ENCODE measurements around the gene SOCS1.
"Not testable (repeated sequence)": the region's sequence is repeated elsewhere in the genome, so short reads cannot be mapped to it uniquely, and the experiment has no call there.

The SOCS1 gene

GRCh38 chr16:11231367-11231970, 24.5 kb downstream of the SOCS1 start:
- in situ Hi-C loops (cut with MboI; ENCODE audit: low sequenced_read_pairs), result no loop called here

GRCh38 chr16:11229906-11230305, 26.1 kb downstream of the SOCS1 start:
- in situ Hi-C loops (cut with MboI; ENCODE audit: low sequenced_read_pairs), result no loop called here

DNA sequence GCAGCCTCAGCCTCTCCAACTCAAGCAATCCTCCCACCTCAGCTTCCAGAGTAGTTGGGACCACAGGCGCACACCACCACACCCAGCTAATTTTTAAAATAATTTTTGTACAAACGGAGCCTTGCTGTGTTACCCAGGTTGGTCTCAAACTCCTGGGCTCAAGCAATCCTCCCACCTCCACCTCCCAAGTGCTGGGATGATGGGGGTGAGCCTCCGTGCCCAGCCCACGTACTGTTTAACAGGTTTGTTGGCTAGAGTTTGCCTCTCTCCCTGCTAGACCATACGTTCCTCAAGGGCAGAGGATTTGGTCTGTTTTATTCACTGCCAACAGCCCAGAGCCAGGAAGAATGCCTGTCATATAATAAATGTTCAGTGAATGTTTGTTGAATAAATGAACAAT, 26.6 kb downstream of the SOCS1 start:
- in situ Hi-C loops (cut with MboI; ENCODE audit: low sequenced_read_pairs), result no loop called here

GRCh38 chr16:11225677-11226549, 30.1 kb downstream of the SOCS1 start:
- in situ Hi-C loops (cut with MboI; ENCODE audit: low sequenced_read_pairs), result no loop called here

- in situ Hi-C loops (cut with MboI; ENCODE audit: low sequenced_read_pairs), result no loop called here
These were observed 30.9 kb downstream of the SOCS1 start for GRCh38 chr16:11224894-11225676.

DNA sequence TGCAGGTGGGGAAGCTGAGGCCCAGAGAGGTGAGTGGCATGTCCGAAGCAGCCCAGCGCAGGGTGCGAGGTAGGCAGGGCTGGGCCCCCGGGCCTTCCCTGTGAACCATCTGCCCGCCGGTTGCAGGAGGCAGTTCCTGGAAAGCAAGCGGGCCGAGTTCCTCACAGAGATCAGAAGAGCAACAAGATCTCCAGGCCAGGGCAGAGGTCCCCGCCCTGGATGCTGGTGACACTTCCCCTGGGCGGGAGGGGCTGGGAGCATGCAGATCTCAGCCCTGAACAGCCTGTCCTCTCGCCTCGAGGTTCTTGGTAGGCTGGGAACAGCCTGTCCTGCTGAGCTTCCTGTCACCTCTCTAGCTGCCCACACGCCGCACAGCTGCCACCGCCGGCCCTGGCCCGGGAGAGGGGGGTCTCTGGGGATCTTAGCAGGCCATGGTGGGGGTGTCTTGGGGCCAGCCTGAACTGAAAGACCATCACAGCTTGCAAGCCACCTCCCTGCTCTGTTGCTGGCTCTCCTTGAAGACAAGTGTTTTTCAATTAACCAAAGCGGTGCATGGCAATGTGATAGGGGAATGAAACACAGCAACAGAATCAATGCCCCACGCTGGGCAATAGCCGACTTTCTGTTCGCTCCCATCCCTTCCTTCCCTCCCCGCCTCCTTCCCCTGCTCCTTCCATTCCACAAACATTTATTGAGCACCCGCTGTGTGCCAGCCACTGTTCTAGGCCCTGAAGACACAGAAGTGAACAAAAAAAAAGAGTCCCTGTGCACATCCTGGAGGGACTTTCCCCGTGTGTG, 31.7 kb downstream of the SOCS1 start:
- in situ Hi-C loops (cut with MboI; ENCODE audit: low sequenced_read_pairs), result no loop called here

DNA sequence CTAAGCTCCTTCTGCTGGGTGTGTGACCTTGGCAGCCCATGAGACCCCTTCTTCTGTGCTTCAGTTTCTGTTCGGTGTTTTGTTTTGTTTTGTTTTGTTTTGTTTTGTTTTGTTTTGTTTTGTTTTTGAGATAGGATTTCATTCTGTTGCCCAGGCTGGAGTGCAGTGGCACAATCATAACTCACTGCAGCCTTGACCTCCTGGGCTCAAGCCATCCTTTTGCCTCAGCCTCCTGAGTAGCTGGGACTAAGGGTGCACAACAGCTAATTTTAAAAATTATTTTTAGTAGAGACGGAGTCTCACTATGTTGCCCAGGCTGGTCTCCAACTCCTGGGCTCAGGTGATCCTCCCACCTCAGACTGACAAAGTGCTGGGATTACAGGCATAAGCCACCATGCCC, 35.5 kb downstream of the SOCS1 start:
- in situ Hi-C loops (cut with MboI; ENCODE audit: low sequenced_read_pairs), result not testable (repeated sequence)

DNA sequence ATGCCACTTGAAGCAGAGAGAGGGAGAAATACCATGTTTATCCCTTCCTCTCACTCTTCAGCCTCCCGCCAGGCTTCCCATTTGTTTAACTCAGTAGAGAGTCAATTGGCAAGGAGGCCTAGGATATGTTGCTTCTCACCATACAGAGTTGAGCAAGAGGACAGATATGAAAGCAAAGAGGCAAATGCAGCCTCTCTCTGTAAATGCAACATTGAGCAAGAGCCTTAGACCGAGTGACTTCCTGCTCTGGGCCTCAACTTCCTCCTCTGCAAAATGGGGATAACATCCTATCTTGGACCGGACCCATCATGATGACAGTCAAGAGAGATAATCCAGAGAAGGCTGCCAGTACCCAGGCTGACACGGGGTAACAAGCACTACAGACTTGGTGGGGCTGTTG, 36.8 kb downstream of the SOCS1 start:
- in situ Hi-C loops (cut with MboI; ENCODE audit: low sequenced_read_pairs), result no loop called here

- in situ Hi-C loops (cut with MboI; ENCODE audit: low sequenced_read_pairs), result no loop called here
These were observed 37.4 kb downstream of the SOCS1 start for GRCh38 chr16:11218604-11218962.

DNA sequence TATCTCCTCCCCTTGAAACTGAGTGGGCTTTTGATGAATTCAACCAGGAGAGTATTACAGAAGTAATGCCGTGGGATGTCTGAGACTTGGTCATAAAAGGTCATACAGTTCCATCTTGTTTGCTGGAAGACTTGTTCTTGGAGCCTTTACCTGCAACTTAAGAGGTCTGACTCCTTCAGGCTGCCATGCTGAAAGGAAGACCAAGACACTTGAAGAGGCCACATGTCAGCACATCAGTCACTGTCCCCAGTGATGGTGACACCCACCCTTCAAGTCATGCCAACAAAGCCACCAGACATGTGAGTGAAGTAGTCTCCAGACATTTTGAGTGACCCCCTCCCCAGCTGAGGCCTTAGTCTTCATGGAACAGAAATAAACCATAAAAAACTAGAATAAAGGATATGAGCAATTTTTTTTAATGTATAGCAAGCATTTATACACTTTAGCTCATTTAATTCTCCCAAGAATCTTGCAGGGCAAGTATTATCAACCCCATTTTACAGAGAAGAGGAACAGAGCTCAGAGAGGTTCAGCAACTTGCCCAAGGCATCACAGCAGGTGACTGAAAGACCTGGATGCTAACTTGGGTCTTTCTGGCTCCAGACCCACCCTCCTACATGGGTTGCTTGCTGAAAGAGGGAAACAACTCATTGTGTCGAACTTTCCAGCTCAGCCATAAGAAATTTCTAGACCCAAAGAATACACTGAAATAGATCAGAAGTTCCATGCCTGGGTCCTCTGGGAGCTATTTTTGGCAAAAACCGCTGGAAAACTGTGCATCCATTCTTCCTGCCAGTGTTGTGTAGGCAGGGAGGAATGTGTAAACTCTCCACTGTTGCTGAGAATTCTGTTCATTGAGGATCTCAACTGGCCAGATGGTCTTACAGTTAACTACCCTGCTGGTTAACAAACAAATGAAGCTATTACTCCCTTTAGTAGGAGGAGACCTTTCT, 38.1 kb downstream of the SOCS1 start:
- in situ Hi-C loops (cut with MboI; ENCODE audit: low sequenced_read_pairs), result no loop called here

DNA sequence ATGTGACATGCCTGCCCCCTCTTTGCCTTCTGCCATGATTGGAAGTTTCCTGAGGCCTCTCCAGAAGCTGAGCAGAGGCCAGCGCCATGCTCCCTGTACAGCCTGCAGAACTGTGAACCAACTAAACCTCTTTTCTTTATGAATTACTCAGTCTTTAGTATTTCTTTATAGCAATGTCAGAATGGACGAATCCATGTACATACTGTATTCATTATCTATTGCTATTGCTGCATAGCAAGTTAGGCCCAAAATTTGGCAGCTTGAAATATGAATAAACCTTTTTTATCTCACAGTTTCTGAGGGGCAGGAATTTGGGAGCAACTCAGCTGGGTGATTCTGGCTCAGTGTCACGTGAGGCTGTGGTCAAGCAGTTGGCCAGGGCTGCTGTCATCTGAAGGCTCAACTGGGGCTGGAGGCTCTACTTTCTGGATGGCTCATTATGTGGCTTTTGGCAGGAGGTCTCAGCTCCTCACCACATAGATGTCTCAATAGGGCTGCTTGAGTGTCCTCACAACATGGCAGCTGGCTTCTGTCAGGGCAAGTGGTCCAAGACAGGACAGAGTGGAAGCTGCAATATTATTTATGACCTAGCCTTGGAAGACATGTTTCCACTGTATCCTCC, 40.0 kb downstream of the SOCS1 start:
- in situ Hi-C loops (cut with MboI; ENCODE audit: low sequenced_read_pairs), result no loop called here

DNA sequence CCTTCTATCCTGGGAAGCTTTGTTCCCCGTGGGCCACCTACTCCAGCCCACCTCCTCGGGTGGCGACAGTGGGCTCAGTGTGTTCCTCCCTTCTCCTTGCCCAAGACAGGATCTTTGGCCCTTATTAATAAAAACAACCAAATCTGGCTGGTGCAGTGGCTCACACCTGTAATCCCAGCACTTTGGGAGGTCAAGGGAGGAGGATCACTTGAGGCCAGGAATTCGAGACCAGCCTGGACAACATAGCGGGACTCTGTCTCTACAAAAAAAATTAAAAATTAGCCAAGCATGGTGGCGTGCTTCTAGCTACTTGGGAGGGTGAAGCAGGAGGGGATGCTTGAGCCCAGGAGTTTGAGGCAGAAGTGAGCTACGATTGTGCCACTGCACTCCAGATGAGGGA, 42.2 kb downstream of the SOCS1 start:
- in situ Hi-C loops (cut with MboI; ENCODE audit: low sequenced_read_pairs), result no loop called here

GRCh38 chr16:11213373-11213772, 42.6 kb downstream of the SOCS1 start:
- in situ Hi-C loops (cut with MboI; ENCODE audit: low sequenced_read_pairs), result no loop called here

DNA sequence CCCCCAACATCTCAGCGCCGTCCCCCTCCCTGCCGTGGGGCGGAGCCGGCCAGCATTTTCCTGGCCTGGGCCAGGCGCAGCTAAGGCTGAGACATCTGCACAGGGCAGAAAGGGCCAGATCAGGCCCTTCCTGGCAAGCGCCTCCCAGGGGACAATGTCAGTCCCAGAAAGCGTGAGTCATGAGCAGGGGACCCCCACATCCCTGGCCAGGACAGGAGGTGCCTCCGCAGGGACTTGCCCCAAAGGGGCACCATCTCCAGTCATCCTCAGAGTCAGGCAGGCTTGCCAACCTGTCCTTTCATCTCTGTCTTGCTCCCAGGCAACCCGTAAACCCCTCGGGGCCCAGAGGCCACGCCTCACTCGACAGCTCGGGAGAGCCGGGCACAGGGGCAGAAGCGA, 43.2 kb downstream of the SOCS1 start:
- in situ Hi-C loops (cut with MboI; ENCODE audit: low sequenced_read_pairs), result no loop called here

DNA sequence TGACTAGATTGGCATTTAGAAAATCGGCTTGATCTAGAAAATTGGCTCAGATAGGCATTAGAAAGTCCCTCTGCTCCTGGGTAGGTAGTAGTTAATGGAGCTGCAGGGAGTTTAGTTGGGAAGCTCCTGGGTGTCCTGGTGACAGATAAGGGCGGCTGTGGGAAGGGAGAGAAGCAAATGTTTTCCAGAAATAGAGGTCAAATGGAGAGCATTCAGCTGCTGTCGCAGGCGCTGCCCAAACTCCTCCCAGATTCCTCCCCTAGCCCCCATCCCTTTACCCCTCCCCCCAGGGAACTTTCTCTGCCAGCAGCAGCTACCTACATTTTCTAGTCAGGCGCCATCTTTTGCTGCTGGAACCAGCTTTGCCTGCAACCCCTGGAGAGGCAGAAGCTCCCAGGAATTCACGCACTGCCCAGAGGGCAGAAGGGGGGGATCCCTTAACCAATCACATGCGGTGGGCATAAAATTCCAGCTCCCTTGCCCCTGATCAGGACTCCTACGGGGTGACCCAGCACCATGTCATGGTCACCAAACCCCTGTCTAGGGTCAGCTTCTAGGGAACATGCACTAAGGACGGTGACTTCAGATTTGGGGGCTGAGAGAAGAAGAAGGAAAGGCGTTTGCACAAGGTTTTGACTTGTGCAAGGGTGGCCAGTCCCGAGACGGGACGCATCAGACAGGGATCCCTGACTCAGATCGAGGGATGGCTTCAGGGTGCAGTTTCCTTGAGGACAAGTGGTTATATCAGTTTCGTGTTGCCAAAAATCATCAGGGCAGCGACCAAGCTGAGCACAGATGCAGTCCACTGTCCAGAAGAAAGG, 43.8 kb downstream of the SOCS1 start:
- in situ Hi-C loops (cut with MboI; ENCODE audit: low sequenced_read_pairs), result no loop called here

DNA sequence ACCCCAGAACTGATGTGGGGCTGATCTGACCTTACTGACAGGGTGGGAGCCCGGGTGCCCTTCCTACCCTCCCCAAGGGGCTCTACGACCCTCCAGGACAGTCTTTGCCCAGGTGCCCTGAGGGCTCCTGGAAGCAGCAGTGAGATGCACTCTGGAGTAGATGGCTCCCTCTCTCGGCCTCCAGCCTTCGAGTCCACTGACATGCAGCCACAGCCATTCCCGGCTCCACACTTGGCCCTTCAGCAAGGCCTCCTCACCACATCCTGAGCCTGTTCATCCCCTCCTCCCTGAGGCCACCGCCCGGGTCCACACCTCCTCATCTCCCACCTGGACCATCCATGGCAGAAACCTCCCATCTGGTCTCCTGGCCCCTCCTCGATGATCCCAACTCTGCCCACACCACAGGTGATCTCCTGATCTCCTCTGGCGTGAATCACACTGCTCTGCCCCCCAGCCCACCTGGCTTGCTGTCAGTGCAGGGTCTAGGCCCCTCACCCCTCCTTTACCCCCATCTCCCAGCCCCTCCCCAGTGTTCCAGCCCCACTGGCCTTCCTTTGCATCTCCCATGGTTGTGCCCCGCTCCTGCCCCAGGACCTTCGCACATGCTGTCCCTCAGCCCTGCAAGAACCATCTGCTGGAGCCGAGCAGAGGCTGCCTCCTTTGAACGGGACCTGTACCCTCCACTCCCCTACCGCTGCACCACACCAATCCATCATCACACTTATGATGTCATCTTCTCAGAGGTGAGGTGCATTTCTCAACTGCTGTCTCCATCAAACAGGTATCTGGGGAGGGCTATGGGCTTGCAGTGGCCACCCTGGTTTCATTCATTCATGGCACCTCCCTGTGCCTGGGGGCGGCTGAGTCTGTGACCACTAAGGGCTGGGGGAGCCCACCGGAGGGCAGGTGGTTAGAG, 44.7 kb downstream of the SOCS1 start:
- in situ Hi-C loops (cut with MboI; ENCODE audit: low sequenced_read_pairs), result no loop called here

GRCh38 chr16:11210260-11210659, 45.7 kb downstream of the SOCS1 start:
- in situ Hi-C loops (cut with MboI; ENCODE audit: low sequenced_read_pairs), result no loop called here
